Endodermal cell (in vitro differentiated cells): Measurements from ENCODE around the gene CES4A. TPM values are rescaled to one million over a fixed set of nuclear protein-coding genes. Genes with fewer than 3 reads are reported as not detected.
"Not testable (repeated sequence)": the region's sequence is repeated elsewhere in the genome, so short reads cannot be mapped to it uniquely, and the experiment has no call there.

ENCODE experiments used
- DNase-seq: peaks from one replicate; pipeline ENCODE4 v3.0.0-alpha.2; 2017
- H3K27ac ChIP-seq: 2 replicates; pipeline ENCODE4 v1.5.1; 2013; ENCODE audit warnings: mild to moderate bottlenecking, low read depth, low read length, moderate library complexity
- H3K27me3 ChIP-seq: 2 replicates; pipeline ENCODE4 v1.6.1; 2013; ENCODE audit warnings: mild to moderate bottlenecking, low read length, moderate library complexity; ENCODE audit not compliant: insufficient read depth, control insufficient read depth, poor library complexity, severe bottlenecking
- H3K36me3 ChIP-seq: 2 replicates; pipeline ENCODE4 v1.7.0; 2013; ENCODE audit warnings: mild to moderate bottlenecking, low read length, moderate library complexity; ENCODE audit not compliant: control insufficient read depth, insufficient read depth
- H3K4me1 ChIP-seq: one replicate; pipeline ENCODE4 v1.7.0; 2013; ENCODE audit warnings: low read length; ENCODE audit not compliant: control insufficient read depth, insufficient read depth
- H3K4me3 ChIP-seq: 2 replicates; pipeline ENCODE4 v1.5.1; 2013; ENCODE audit warnings: mild to moderate bottlenecking, low read length, moderate library complexity
- H3K9ac ChIP-seq: 2 replicates; pipeline ENCODE4 v1.6.1; 2013; ENCODE audit warnings: mild to moderate bottlenecking, low read length, moderate library complexity; ENCODE audit not compliant: poor library complexity, severe bottlenecking; ENCODE audit errors: extremely low read depth
- H3K9me3 ChIP-seq: 2 replicates; pipeline ENCODE4 v1.6.1; 2013; ENCODE audit warnings: mild to moderate bottlenecking, low read length, moderate library complexity; ENCODE audit not compliant: control insufficient read depth
- H3K27ac Mint-ChIP-seq: 2 replicates; pipeline ENCODE4 v1.8.0; 2020; ENCODE audit warnings: mixed read lengths
- H3K27me3 Mint-ChIP-seq: 2 replicates; pipeline ENCODE4 v1.8.0; 2021; ENCODE audit warnings: mild to moderate bottlenecking, mixed read lengths; ENCODE audit not compliant: insufficient read depth
- H3K36me3 Mint-ChIP-seq: 2 replicates; pipeline ENCODE4 v1.8.0; 2020; ENCODE audit warnings: low read depth, mixed read lengths
- H3K4me1 Mint-ChIP-seq: 2 replicates; pipeline ENCODE4 v1.8.0; 2020; ENCODE audit warnings: mixed read lengths
- H3K4me3 Mint-ChIP-seq: 2 replicates; pipeline ENCODE4 v1.8.0; 2020; ENCODE audit warnings: mild to moderate bottlenecking, moderate library complexity, mixed read lengths
- H3K9me3 Mint-ChIP-seq: 2 replicates; pipeline ENCODE4 v1.8.0; 2020; ENCODE audit warnings: mild to moderate bottlenecking, mixed read lengths
- CTCF ChIP-seq: fragments of 200-600 bp; sonication (generic); conservative IDR thresholded peaks from 2 replicates; pipeline ENCODE4 v1.5.0; 2021; ENCODE audit warnings: antibody characterized with exemption, mild to moderate bottlenecking
- WGBS, 2 experiments: methylation state at CpG; one replicate each; pipeline versions ENCODE4 v1.1.5 to v1.1.7; 2013; ENCODE audit warnings: missing lambda C conversion rate in 2 of 2, mixed read lengths in 1 of 2; ENCODE audit not compliant: insufficient coverage in 1 of 2, insufficient read length in 1 of 2; 5-methylcytosine and 5-hydroxymethylcytosine counted together
- total RNA-seq, 2 donors: library from RNA; stranded (reverse); fragmentation: NEBNext Ultra II Directional in 1 of 2; extraction: Animal tissue kit (Norgen Biotek cat#: 25700) in 1 of 2; gene quantifications; 2 replicates in 1 of 2; 3 replicates in 1 of 2; pipeline ENCODE4 v1.2.1, GENCODE V29; 2021

Gene CES4A
- total RNA-seq, 2 donors from 2014 or later: 3.0 to 3.8 TPM

GRCh38 chr16:67041520-67041919 is 53.1 kb downstream of the CES4A start:
- 93 to 97% methylated on average over 2 to 4 of the region's 4 CpGs for WGBS, 2 experiments
- H3K9me3 Mint-ChIP-seq, H3K9ac ChIP-seq, H3K4me1 ChIP-seq, DNase-seq, H3K27me3 ChIP-seq, H3K4me3 ChIP-seq, H3K27me3 Mint-ChIP-seq, H3K9me3 ChIP-seq, H3K27ac Mint-ChIP-seq, H3K27ac ChIP-seq, H3K4me3 Mint-ChIP-seq: not testable (repeated sequence)
- TF ChIP-seq CTCF: peak; percentile 46
- H3K4me1 Mint-ChIP-seq: peaks cover 12% of the 10 kb centered on the region
- H3K36me3 Mint-ChIP-seq: peaks cover 52% of the 10 kb centered on the region
- peaks cover 81% of the 10 kb centered on the region for H3K36me3 ChIP-seq

- no peak overlapping the region for H3K27ac Mint-ChIP-seq
- Histone ChIP-seq H3K4me3 (no peak overlapping the region), H3K9ac (no peak overlapping the region), H3K4me1 (no peaks in the 10 kb centered on the region), H3K36me3 (peaks cover 80% of the 10 kb centered on the region), H3K27me3 (no peaks in the 10 kb centered on the region), H3K27ac (no peak overlapping the region), H3K9me3 (no peaks in the 10 kb centered on the region)
- peaks cover 12% of the 10 kb centered on the region for H3K4me1 Mint-ChIP-seq
- H3K27me3 Mint-ChIP-seq: no peaks in the 10 kb centered on the region
- peaks cover 44% of the 10 kb centered on the region for H3K36me3 Mint-ChIP-seq
- H3K4me3 Mint-ChIP-seq: no peak overlapping the region
- TF ChIP-seq CTCF: no peak
- no peaks in the 10 kb centered on the region for H3K9me3 Mint-ChIP-seq
- WGBS, 2 experiments: no CpG with 5 or more reads among the region's 1 CpG
- no peak for DNase-seq
Measured at GRCh38 chr16:67043420-67043819, 55.0 kb downstream of the CES4A start.

GRCh38 chr16:67050796-67051195 is 62.4 kb downstream of the CES4A start:
- Mint-ChIP-seq H3K4me1 (no peaks in the 10 kb centered on the region), H3K27ac (no peak overlapping the region), H3K27me3 (no peaks in the 10 kb centered on the region), H3K9me3 (peaks cover 2% of the 10 kb centered on the region), H3K36me3 (peaks cover 36% of the 10 kb centered on the region), H3K4me3 (no peak overlapping the region)
- no peak for DNase-seq
- Histone ChIP-seq H3K27ac (no peak overlapping the region), H3K9me3 (no peaks in the 10 kb centered on the region), H3K36me3 (peaks cover 69% of the 10 kb centered on the region), H3K4me3 (no peak overlapping the region), H3K9ac (no peak overlapping the region), H3K4me1 (no peaks in the 10 kb centered on the region), H3K27me3 (no peaks in the 10 kb centered on the region)
- 92 to 100% methylated on average over 2 of the region's 2 CpGs for WGBS, 2 experiments
- no peak for TF ChIP-seq CTCF
